ENCODE results near the gene CLRN2. TPM values are rescaled to one million over a fixed set of nuclear protein-coding genes. Genes with fewer than 3 reads are reported as not detected.

Gene CLRN2
- total RNA-seq, 1 experiment from 2014 or later, result not detected

- Histone ChIP-seq H2BK12ac (ENCODE audit: insufficient read length, low read depth, low read length) (no peak overlapping the region), H3K79me2 (ENCODE audit: insufficient read depth, low read length) (no peaks in the 10 kb centered on the region), H4K20me1 (ENCODE audit: control insufficient read depth, insufficient read depth, insufficient read length) (no peaks in the 10 kb centered on the region), H3K56ac (ENCODE audit: insufficient read length, low read depth, low read length) (no peak overlapping the region), H3K4me1 (ENCODE audit: insufficient read depth, low read length) (no peaks in the 10 kb centered on the region), H3K23me2 (ENCODE audit: insufficient read length, low read depth, low read length, poor library complexity, severe bottlenecking) (no peaks in the 10 kb centered on the region), H3T11ph (ENCODE audit: low read length) (no peak overlapping the region), H3K9ac (ENCODE audit: extremely low read depth, insufficient read length, low read length) (no peak overlapping the region), H3K14ac (ENCODE audit: insufficient read depth, low read length) (no peak overlapping the region), H2BK5ac (ENCODE audit: insufficient read length, low read length) (no peak overlapping the region), H2BK120ac (ENCODE audit: low read depth, low read length, poor library complexity, severe bottlenecking) (no peak overlapping the region), H4K91ac (ENCODE audit: insufficient read length, low read depth, low read length) (no peak overlapping the region), H2AK5ac (ENCODE audit: insufficient read length, low read length) (no peak overlapping the region), H2BK20ac (ENCODE audit: low read depth, low read length, poor library complexity, severe bottlenecking) (no peak overlapping the region), H3K23ac (ENCODE audit: insufficient read length, low read depth, low read length) (no peak overlapping the region), H3K27me3 (ENCODE audit: insufficient read depth, low read length) (no peaks in the 10 kb centered on the region), H3K79me1 (ENCODE audit: insufficient read depth, low read depth, low read length, poor library complexity, severe bottlenecking) (no peaks in the 10 kb centered on the region), H2BK15ac (ENCODE audit: low read depth, low read length) (no peak overlapping the region), H4K5ac (ENCODE audit: insufficient read length, low read depth, low read length) (no peak overlapping the region), H2AFZ (ENCODE audit: low read length) (no peak overlapping the region), H3K4ac (ENCODE audit: low read depth, low read length) (no peak overlapping the region), H3K9me3 (ENCODE audit: control insufficient read depth, low read depth, low read length) (no peaks in the 10 kb centered on the region), H4K8ac (replicated peaks; ENCODE audit: insufficient read length, low read depth, low read length) (no peak overlapping the region), H3K4me2 (ENCODE audit: insufficient read depth, insufficient read length, low read length) (no peak overlapping the region), H3K18ac (ENCODE audit: insufficient read length, low read depth, low read length) (no peak overlapping the region), H3K27ac (ENCODE audit: insufficient read length, low read depth, low read length) (no peak overlapping the region)
- H3K4me1 Mint-ChIP-seq, result no peaks in the 10 kb centered on the region
- no peaks in the 10 kb centered on the region for H3K27me3 Mint-ChIP-seq (ENCODE audit: low read depth)
- no peak overlapping the region for H3K27ac Mint-ChIP-seq
- H3K9me3 Mint-ChIP-seq, result no peaks in the 10 kb centered on the region
- TF ChIP-seq, protein P1, sequence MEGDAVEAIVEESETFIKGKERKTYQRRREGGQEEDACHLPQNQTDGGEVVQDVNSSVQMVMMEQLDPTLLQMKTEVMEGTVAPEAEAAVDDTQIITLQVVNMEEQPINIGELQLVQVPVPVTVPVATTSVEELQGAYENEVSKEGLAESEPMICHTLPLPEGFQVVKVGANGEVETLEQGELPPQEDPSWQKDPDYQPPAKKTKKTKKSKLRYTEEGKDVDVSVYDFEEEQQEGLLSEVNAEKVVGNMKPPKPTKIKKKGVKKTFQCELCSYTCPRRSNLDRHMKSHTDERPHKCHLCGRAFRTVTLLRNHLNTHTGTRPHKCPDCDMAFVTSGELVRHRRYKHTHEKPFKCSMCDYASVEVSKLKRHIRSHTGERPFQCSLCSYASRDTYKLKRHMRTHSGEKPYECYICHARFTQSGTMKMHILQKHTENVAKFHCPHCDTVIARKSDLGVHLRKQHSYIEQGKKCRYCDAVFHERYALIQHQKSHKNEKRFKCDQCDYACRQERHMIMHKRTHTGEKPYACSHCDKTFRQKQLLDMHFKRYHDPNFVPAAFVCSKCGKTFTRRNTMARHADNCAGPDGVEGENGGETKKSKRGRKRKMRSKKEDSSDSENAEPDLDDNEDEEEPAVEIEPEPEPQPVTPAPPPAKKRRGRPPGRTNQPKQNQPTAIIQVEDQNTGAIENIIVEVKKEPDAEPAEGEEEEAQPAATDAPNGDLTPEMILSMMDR (conservative IDR thresholded peaks at IDR 0.05), result no peak
- H3K36me3 Mint-ChIP-seq (ENCODE audit: insufficient read depth in 1 of 3, low read depth in 3 of 3), result peaks cover 3 to 31% (median 11%) of the 10 kb centered on the region in 3 experiments; a peak in 5 of 7 replicates
- DNase-seq, result no peak
- WGBS (ENCODE audit: extremely low coverage, insufficient read length, low lambda C conversion rate), result no CpG with 5 or more reads among the region's 3 CpGs
- H3K4me3 Mint-ChIP-seq, result no peak overlapping the region
These were observed 12.2 kb upstream of the CLRN2 start for GRCh38 chr4:17502756-17503155.

Measured in H9 (cell line).